ENCODE results near the gene SLC7A8.
A peak's percentile ranks its signal among the peaks of the same experiment; 100 is the strongest.

Gene SLC7A8

DNA sequence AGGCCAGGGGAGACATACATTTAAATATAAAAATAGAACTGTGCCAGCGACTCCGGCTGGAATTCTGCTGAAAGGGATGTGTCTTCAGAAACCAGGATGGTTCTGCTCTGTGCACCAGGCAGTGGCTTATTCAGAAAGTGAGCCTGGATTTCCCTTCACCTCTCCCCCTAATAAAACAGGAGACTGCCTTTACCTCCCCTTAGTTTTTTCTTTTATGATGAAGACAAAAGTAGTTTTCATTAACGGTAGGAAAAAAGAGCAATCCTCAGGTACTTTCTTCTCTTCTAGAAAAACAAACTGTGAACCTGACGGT, 346 bp downstream of the SLC7A8 start:
- H2BK5ac ChIP-seq (ENCODE audit: low read length) = no peak overlapping the region
- H2AFZ ChIP-seq (ENCODE audit: low read length) = peak overlapping the region; percentile 76
- no peak overlapping the region for H3K23ac ChIP-seq (ENCODE audit: low read depth, low read length, poor library complexity)
- H4K91ac ChIP-seq (ENCODE audit: low read depth, low read length, poor library complexity) = no peak overlapping the region
- peaks cover 0 to 13% (median 0%) of the 10 kb centered on the region in 3 experiments for H3K27me3 ChIP-seq (ENCODE audit: control insufficient read depth in 3 of 3, insufficient read depth in 3 of 3, low read depth in 1 of 3, low read length in 3 of 3)
- no peak overlapping the region for H4K8ac ChIP-seq (ENCODE audit: low read depth, low read length)
- H3K9ac ChIP-seq (ENCODE audit: low read depth, low read length, poor library complexity) = no peak overlapping the region
- no peaks in the 10 kb centered on the region for H3K36me3 ChIP-seq (replicated peaks in 1 of 2; ENCODE audit: control insufficient read depth in 2 of 2, insufficient read depth in 2 of 2, low read length in 2 of 2)
- H2BK12ac ChIP-seq (ENCODE audit: low read length) = no peak overlapping the region
- WGBS, 2 donors (ENCODE audit: extremely low coverage in 2 of 2, insufficient read length in 2 of 2, insufficient replicate concordance in 1 of 2) = no CpG with 5 or more reads among the region's 4 CpGs
- no peak overlapping the region for H3K14ac ChIP-seq (ENCODE audit: low read length)
- H3K18ac ChIP-seq (ENCODE audit: low read length) = peak overlapping the region; percentile 68
- H3K4ac ChIP-seq (ENCODE audit: low read length) = no peak overlapping the region
- no peak overlapping the region for H2AK5ac ChIP-seq (ENCODE audit: low read depth, low read length)
- H3K4me3 ChIP-seq (ENCODE audit: low read length in 2 of 2) = peak overlapping the region; percentile 49 to 82
- no peak overlapping the region for H2BK15ac ChIP-seq (ENCODE audit: low read length)
- no peak overlapping the region for H2BK120ac ChIP-seq (ENCODE audit: low read depth, low read length)
- peak overlapping the region; percentile 61 for H3K27ac ChIP-seq (replicated peaks; ENCODE audit: low read length)
- peak overlapping the region; percentile 66 for H3K4me2 ChIP-seq (ENCODE audit: insufficient read depth, low read length, poor library complexity, severe bottlenecking)
- H3K4me1 ChIP-seq (ENCODE audit: control insufficient read depth in 2 of 2, insufficient read depth in 1 of 2, low read depth in 1 of 2, low read length in 2 of 2) = peaks cover 2 to 6% of the 10 kb centered on the region in 2 donors
- H3K79me1 ChIP-seq (ENCODE audit: low read depth, low read length) = no peaks in the 10 kb centered on the region
- DNase-seq (ENCODE audit: low spot score) = no peak
- H3K9me3 ChIP-seq (replicated peaks in 1 of 2; ENCODE audit: control insufficient read depth in 2 of 2, insufficient read depth in 1 of 2, low read depth in 1 of 2, low read length in 2 of 2) = no peaks in the 10 kb centered on the region

DNA sequence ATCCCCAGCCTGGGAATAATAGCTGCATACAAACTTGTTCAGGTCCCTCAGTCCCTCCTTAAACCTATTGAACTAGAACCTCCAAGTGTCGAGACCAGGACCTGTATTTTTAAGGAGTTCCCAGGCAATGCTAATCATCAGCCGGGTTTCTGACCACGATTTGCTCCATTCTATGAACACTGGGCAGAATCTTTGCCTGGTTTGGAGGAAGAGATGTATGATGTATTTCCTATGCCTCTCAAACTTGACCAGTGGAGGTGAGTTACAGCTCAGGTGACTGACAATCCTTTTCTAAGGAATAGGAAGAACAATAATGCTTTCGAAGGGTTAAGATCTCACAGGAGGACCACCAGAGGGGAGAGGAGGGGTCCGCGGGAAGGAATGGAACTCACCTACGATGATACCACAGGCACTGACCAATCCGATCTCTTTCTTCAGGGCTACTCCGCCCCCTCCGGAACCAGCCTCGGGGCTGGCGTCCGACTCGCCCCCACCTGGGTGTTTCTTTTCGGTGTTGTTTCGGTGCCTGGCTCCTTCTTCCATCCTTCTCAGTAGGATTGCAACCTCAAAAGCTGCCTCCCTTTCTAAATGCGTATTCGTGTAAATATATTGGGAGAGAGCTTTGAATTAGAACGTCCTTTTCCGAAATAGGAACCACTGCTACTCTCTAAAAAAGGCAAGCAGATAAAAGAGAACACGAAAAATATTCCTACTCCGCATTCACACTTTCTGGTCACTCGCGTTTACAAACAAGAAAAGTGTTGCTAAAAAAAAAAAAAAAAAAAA, 895 bp downstream of the SLC7A8 start:
- Histone ChIP-seq H3K79me1 (ENCODE audit: low read depth, low read length) (no peaks in the 10 kb centered on the region), H2BK12ac (ENCODE audit: low read length) (no peak overlapping the region), H4K8ac (ENCODE audit: low read depth, low read length) (no peak overlapping the region), H2AK5ac (ENCODE audit: low read depth, low read length) (no peak overlapping the region), H2AFZ (ENCODE audit: low read length) (peak overlapping the region; percentile 76), H3K4me1 (ENCODE audit: control insufficient read depth in 2 of 2, insufficient read depth in 1 of 2, low read depth in 1 of 2, low read length in 2 of 2) (peaks cover 2 to 3% of the 10 kb centered on the region in 2 donors), H2BK5ac (ENCODE audit: low read length) (no peak overlapping the region), H3K36me3 (replicated peaks in 1 of 2; ENCODE audit: control insufficient read depth in 2 of 2, insufficient read depth in 2 of 2, low read length in 2 of 2) (no peaks in the 10 kb centered on the region), H3K18ac (ENCODE audit: low read length) (no peak overlapping the region), H3K14ac (ENCODE audit: low read length) (no peak overlapping the region), H4K91ac (ENCODE audit: low read depth, low read length, poor library complexity) (no peak overlapping the region), H3K9ac (ENCODE audit: low read depth, low read length, poor library complexity) (no peak overlapping the region), H2BK120ac (ENCODE audit: low read depth, low read length) (no peak overlapping the region), H3K27ac (replicated peaks; ENCODE audit: low read length) (peak overlapping the region; percentile 23), H2BK15ac (ENCODE audit: low read length) (no peak overlapping the region), H3K4me3 (ENCODE audit: low read length in 2 of 2) (peak overlapping the region; percentile 49 to 84), H3K4me2 (ENCODE audit: insufficient read depth, low read length, poor library complexity, severe bottlenecking) (peak overlapping the region; percentile 66), H3K9me3 (replicated peaks in 1 of 2; ENCODE audit: control insufficient read depth in 2 of 2, insufficient read depth in 1 of 2, low read depth in 1 of 2, low read length in 2 of 2) (no peaks in the 10 kb centered on the region), H3K23ac (ENCODE audit: low read depth, low read length, poor library complexity) (no peak overlapping the region), H3K27me3 (ENCODE audit: control insufficient read depth in 3 of 3, insufficient read depth in 3 of 3, low read depth in 1 of 3, low read length in 3 of 3) (peaks cover 0 to 13% (median 0%) of the 10 kb centered on the region in 3 experiments), H3K4ac (ENCODE audit: low read length) (no peak overlapping the region)
- no CpG with 5 or more reads among the region's 24 CpGs for WGBS, 2 donors (ENCODE audit: extremely low coverage in 2 of 2, insufficient read length in 2 of 2, insufficient replicate concordance in 1 of 2)
- no peak for DNase-seq (ENCODE audit: low spot score)

DNA sequence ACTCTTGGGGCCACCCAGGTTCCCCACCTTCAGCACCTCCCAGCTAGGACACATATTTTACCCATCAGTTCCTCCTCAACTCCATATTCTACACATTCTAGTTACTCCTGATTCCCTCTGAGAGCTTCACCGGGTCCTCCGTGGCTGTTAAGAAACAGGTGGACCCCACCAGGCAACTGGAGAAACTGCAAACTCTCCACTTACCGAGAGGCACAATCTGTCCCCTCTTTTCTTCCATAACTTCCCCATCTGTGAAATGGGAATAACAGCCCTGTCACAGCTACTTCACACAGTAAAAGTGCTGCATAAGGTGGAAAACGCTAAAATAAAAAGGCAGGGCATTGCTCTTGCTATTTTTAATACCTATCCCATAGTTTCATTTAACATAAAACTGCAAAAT, 1.5 kb downstream of the SLC7A8 start:
- Histone ChIP-seq H3K18ac (ENCODE audit: low read length) (no peak overlapping the region), H3K4me1 (ENCODE audit: control insufficient read depth in 2 of 2, insufficient read depth in 1 of 2, low read depth in 1 of 2, low read length in 2 of 2) (peaks cover 2 to 3% of the 10 kb centered on the region in 2 donors), H2AFZ (ENCODE audit: low read length) (peak overlapping the region; percentile 76), H2BK5ac (ENCODE audit: low read length) (no peak overlapping the region), H4K91ac (ENCODE audit: low read depth, low read length, poor library complexity) (no peak overlapping the region), H3K27me3 (ENCODE audit: control insufficient read depth in 3 of 3, insufficient read depth in 3 of 3, low read depth in 1 of 3, low read length in 3 of 3) (peaks cover 0 to 13% (median 0%) of the 10 kb centered on the region in 3 experiments), H3K14ac (ENCODE audit: low read length) (no peak overlapping the region), H3K9me3 (replicated peaks in 1 of 2; ENCODE audit: control insufficient read depth in 2 of 2, insufficient read depth in 1 of 2, low read depth in 1 of 2, low read length in 2 of 2) (no peaks in the 10 kb centered on the region), H3K9ac (ENCODE audit: low read depth, low read length, poor library complexity) (no peak overlapping the region), H3K79me1 (ENCODE audit: low read depth, low read length) (no peaks in the 10 kb centered on the region), H2BK120ac (ENCODE audit: low read depth, low read length) (no peak overlapping the region), H3K27ac (replicated peaks; ENCODE audit: low read length) (no peak overlapping the region), H2BK15ac (ENCODE audit: low read length) (no peak overlapping the region), H2AK5ac (ENCODE audit: low read depth, low read length) (no peak overlapping the region), H3K23ac (ENCODE audit: low read depth, low read length, poor library complexity) (no peak overlapping the region), H3K4me2 (ENCODE audit: insufficient read depth, low read length, poor library complexity, severe bottlenecking) (peak overlapping the region; percentile 66), H3K4me3 (ENCODE audit: low read length in 2 of 2) (peak overlapping the region; percentile 49 to 84), H3K36me3 (replicated peaks in 1 of 2; ENCODE audit: control insufficient read depth in 2 of 2, insufficient read depth in 2 of 2, low read length in 2 of 2) (no peaks in the 10 kb centered on the region), H4K8ac (ENCODE audit: low read depth, low read length) (no peak overlapping the region), H2BK12ac (ENCODE audit: low read length) (no peak overlapping the region), H3K4ac (ENCODE audit: low read length) (no peak overlapping the region)
- no CpG with 5 or more reads among the region's 4 CpGs for WGBS, 2 donors (ENCODE audit: extremely low coverage in 2 of 2, insufficient read length in 2 of 2, insufficient replicate concordance in 1 of 2)
- DNase-seq (ENCODE audit: low spot score) = no peak

DNA sequence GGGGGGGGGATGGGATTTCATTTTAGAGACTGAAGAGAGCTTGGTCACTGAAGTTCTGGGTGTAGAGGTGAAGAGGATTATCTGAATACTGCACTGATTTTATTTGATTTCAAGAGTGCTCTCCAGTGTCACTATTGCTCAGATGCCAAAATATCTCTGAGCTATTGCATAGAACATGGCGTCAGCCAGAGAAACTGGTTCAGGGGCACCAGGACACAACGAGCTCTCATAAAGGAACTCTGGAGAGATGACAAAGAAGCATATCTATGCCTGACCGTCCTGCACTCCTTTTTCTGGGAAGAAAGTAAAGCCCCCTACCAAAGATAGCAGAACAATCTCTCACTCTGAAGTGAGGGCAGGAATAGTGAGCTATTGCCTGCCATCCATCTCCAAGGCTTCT, 2.0 kb downstream of the SLC7A8 start:
- Histone ChIP-seq H2BK5ac (ENCODE audit: low read length) (no peak overlapping the region), H3K23ac (ENCODE audit: low read depth, low read length, poor library complexity) (no peak overlapping the region), H2BK12ac (ENCODE audit: low read length) (no peak overlapping the region), H3K9me3 (replicated peaks in 1 of 2; ENCODE audit: control insufficient read depth in 2 of 2, insufficient read depth in 1 of 2, low read depth in 1 of 2, low read length in 2 of 2) (no peaks in the 10 kb centered on the region), H3K27me3 (ENCODE audit: control insufficient read depth in 3 of 3, insufficient read depth in 3 of 3, low read depth in 1 of 3, low read length in 3 of 3) (peaks cover 0 to 13% (median 0%) of the 10 kb centered on the region in 3 experiments), H3K4me2 (ENCODE audit: insufficient read depth, low read length, poor library complexity, severe bottlenecking) (peak overlapping the region; percentile 32), H2AFZ (ENCODE audit: low read length) (peak overlapping the region; percentile 32), H4K8ac (ENCODE audit: low read depth, low read length) (no peak overlapping the region), H3K79me1 (ENCODE audit: low read depth, low read length) (no peaks in the 10 kb centered on the region), H3K4me3 (ENCODE audit: low read length in 2 of 2) (peak overlapping the region; percentile 49 to 84), H2BK15ac (ENCODE audit: low read length) (no peak overlapping the region), H3K27ac (replicated peaks; ENCODE audit: low read length) (no peak overlapping the region), H4K91ac (ENCODE audit: low read depth, low read length, poor library complexity) (no peak overlapping the region), H3K18ac (ENCODE audit: low read length) (no peak overlapping the region), H3K36me3 (replicated peaks in 1 of 2; ENCODE audit: control insufficient read depth in 2 of 2, insufficient read depth in 2 of 2, low read length in 2 of 2) (no peaks in the 10 kb centered on the region), H2BK120ac (ENCODE audit: low read depth, low read length) (no peak overlapping the region), H3K9ac (ENCODE audit: low read depth, low read length, poor library complexity) (no peak overlapping the region), H3K4me1 (ENCODE audit: control insufficient read depth in 2 of 2, insufficient read depth in 1 of 2, low read depth in 1 of 2, low read length in 2 of 2) (peaks cover 2 to 3% of the 10 kb centered on the region in 2 donors), H3K14ac (ENCODE audit: low read length) (no peak overlapping the region), H2AK5ac (ENCODE audit: low read depth, low read length) (no peak overlapping the region), H3K4ac (ENCODE audit: low read length) (no peak overlapping the region)
- no CpG with 5 or more reads among the region's 3 CpGs for whole genome bisulfite sequencing, 2 donors (ENCODE audit: extremely low coverage in 2 of 2, insufficient read length in 2 of 2, insufficient replicate concordance in 1 of 2)
- DNase-seq (ENCODE audit: low spot score) = no peak

All from neuronal stem cell (in vitro differentiated cells).